DMS153 treated with DMSO at 0.1 percent for 48 hours (cell line): ENCODE results near the gene ASB18.

Experiments
- DNase-seq: peaks from one replicate; lab custom pipeline; 2025; ENCODE audit not compliant: unreplicated experiment; lab: John Stamatoyannopoulos, UW

Gene ASB18

DNA sequence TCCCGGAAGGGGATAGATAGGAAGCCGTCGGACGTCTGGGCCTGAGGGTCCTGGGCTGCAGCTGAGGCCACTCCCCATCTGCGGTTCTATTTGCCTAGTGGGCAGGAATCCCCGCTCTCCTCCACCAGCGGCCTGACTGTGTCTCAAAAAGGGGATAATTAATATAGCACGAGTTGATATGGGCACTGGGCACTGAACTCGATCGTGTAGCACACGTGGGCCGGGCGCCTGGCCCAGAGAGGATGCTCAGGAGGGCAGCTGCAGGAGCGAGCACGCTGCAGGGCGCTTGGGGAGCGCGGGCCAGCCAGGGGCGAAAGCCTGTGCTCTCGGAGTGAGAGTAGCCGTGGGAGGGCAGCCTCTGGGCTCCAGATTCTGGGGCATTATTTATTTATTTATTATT, 87.3 kb downstream of the ASB18 start:
- no peak for DNase-seq

DNA sequence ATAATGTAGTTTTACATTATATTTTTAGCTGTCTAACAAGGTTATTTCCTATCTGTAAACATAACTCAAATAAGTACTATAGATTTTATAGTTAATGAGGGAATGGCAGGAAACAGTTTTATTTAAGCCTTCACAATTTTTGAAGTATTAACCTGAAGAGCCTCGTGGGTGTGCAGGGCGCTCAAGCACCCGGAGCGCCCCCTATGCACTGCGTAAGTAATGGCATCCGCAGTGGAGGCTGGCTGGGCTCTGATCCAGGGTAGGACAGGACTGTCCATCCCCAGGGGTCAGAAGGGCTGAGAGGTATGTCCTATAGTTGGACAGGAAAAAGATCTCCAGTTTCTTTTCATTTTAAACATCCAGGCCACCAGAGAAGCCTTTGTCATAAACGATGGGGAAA, 87.8 kb downstream of the ASB18 start:
- no peak for DNase-seq

DNA sequence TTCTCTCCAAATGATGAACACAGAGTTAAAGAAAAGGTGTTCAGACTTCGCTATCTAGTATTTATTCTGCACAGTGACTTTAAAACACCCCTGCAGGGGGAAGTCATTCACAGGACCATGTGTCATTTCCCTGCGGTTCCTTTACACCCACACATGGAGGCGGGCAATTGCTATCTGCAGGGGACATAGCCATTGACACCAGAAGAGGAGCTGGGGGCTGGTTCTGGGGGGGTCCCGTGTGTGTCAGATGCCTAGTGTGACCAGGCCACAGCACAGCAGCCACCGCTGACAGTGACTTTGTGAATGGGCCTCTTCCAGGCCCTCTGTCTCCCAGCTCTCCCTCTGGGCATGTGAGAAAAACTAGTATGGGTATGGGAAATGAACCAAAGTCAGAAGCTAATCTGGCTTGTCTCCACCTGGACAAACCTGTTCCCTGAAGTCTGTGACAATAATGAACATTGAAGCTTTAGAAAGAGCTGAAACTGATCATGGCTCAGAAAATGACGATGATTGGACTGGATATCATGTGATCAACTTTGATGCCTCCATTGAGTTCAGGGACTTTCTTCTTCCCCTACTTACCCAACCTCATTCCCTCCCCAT, 88.6 kb downstream of the ASB18 start:
- DNase-seq, result no peak

DNA sequence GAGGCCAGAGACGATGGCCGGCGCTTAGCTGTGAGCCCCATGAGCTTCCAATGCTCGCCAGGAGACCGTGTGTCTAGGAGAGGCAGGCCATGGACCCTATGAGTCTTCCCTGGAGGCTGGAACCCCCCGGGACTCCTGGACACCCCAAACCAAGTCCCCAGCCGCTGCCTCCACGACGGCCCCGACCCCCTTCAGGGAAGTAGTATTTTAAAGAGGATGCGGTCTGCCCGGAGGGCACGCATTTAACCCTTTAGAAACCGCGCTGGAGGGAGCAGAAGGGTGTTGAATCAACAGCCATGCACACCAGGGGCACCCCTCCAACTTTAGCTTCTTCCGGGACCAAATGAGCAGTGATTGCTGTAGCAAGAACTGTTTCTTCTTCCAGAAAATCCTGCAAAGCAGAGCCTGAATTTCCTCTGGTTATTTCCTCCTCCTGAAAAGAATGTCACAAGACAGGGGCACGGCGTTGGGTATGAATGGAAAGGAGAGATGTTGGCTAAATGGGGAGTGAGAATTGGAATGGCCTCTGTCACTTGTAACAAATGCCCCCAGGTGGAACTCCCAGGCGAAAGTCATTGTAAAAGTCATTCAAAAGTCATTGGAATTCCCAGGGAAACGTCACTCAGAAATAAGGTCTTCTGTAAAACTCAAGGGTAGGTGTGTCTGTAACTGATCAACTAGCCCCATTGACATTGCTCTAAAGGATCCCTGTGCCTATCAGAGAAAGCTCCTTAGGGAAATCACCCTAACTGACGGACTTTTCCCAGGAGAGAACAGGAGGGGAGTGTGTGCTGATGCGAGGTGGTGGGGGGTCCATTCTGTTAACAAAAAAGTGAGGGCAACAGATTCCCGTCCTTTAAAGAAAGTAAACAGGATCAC, 90.2 kb downstream of the ASB18 start:
- no peak for DNase-seq

DNA sequence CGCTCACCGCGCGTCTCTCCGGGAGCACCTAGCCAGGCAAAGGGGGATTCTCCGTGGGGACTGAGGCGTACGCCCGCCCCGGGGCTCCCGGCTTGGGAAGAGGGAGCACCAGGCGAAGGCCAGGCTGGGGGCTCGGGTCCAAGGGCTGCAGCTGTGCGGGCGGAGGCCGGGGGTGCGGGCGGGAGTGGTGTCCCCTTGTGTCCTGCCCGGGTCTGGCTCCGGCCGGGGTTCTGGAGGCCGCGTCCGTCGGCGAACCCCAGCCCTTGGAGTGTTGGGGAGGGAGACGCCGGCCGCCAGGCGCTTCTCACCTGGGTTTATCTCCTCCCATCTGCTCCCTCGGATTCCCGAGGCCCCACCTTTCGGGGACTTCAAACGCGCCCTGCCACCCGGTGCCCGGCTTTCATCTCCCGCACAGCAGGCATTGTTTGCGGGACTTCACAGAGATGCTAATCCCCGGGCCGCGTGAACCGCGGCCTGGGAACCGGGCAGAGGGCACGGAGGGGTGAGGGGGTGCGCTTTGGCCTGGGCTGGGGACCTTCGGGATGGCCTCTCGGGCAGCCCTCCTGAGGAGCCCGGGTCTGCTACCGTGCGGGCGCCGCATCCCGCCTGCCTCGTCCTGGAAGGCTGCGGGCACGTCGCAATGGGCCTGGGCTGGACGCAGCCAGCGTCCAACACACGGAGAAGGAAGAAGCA, 91.0 kb downstream of the ASB18 start:
- DNase-seq, result no peak

DNA sequence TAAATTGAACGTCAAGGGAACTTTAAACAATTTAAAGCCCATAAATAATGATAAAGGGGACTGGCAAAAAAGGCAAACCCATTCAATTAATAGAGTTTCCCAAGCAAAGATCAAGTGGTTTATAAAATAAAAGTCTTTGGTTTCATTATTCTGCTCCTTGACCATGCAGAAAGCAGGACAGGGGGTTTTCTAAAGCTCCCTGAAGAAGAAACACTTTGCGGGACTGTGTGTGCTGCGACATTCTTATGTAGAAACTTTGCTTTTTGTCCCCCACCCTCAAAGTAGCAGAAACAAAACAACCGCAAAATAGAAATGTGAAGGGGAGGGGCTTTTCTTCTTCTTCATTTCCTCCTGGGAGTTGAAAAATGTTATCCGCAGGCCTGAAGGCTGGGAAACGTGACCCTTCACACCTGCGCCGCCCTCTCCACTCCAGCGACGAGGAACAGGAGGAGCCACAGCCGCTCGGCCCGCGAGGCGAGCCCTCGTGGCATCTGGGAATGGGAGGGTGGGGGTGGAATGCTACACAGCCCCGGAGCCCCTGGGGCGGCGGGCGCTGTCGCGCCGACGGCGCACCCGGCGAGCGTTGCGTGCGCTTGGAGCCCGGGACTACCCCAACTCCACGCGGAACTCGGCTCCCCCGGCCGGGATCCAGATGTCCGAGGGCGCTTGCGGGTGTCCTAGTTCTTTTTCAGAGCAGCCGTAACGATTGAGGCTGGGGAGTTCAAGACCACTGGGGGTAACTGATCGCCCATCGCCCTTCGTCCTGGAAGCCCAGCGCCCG, 91.8 kb downstream of the ASB18 start:
- DNase-seq, result no peak

DNA sequence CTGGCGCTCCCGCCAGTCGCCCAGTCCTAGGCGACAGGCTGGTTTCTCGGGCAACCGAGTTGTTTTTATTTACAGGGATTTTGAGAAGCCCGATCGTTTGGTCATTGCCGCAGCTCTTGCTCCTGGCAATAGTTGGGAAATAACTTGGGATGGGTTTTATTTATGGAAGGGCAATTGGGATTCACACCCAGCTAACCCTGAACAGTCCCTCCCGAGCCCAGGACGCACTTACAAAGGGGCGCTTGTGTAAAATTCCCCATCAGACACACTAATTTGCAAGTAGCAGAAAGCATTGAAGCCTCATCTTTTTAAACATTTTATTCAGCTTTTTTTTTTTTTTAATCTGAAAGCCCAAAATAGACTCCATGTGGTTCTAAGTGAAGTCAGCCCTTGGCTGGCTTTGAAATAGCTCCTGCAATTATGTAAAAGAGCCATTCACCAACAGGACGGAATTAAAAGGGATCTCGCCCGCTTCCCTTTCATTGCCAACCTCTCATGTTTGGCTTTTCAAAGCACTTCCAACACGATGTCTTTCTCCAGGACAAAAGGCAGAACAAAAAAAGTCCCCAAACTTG, 92.4 kb downstream of the ASB18 start:
- no peak for DNase-seq

DNA sequence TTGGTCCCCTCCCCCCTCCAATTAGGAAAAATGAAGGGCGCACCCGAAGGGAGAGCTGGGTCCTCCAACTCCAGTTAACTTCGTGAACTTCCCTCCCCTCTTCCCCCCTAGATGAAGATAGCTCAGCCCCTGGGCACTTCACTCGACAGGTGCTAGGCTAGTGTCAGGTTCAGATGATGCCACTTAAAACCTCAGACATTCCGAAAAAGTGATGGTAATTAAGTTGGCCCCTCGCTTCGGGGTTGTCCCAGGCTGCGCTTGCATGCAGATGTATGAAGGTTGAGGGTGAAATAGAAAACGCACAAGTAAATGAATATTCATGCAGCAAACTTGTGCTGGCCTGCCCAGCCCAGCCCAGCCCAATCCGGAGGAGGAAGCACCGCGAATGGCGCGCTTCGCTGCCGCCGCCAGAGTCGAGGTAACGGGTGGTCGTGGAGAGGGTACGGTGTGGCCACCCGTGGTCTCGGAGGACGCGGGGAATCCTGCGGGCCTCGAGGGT, 93.0 kb downstream of the ASB18 start:
- no peak for DNase-seq

DNA sequence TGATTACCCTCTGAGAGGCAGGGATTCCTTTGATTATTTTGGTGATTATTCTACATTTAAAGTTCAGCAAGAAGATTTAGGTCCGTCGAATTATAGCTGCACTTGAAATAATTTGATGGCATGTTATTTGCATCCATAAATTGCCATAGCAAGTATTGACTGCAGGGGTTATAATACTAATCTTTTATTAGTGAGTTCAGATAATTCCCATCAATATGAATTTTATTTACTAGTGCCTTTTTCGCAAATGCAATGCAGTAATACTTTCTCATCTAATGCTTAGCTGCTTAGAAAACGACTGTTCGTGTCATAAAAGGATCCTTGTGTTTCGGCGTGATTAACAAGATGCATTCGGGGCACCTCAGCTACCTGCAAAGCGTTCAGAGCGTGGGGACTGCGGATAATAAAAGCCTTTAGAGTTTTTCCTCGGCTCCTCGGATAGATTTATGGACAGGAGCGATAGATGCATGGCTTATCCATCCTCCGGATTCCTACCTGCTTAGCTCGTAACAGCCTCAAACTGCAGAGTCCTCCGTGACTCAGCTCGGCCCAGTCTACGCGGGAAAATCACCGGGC, 93.5 kb downstream of the ASB18 start:
- no peak for DNase-seq

DNA sequence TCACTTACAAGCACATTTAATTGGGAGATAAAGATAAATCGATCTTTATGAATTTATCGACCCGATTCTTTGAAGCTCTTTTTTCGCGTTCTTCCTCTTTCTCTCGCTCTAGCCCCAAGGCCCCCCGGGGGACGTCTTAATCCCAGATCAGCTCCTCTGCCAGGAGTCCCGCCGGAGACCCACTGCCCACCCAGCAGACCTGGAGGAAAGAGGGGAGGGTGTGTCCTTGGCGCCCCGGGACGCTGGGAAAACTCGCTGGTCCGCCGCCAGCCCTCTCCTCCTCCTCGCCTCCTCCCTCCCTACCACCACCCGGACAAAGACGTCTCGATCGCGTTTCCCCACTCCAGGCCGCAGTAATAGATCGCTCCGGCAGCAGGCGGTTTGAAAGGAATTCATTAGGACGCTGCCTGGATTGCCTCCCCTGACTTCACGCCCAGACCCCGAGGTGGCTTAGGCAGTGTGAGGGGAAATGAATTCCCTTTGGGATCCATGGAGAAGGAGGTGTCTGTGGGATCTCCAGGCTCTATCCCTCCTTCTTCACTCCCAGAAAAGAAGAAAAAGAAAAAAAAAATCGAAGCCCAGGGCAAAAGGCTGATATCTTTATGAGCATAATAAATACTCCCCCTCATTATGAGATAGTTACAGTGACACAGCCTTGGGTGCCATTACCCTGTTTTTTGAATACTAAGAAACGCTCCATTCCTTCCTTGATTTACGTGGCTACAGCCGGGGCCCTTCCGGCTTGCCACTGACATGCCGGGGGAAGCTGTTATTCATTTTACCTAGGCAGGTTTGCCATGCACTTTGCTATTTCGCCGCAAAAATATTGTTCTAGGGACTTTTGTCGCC, 94.2 kb downstream of the ASB18 start:
- no peak for DNase-seq

DNA sequence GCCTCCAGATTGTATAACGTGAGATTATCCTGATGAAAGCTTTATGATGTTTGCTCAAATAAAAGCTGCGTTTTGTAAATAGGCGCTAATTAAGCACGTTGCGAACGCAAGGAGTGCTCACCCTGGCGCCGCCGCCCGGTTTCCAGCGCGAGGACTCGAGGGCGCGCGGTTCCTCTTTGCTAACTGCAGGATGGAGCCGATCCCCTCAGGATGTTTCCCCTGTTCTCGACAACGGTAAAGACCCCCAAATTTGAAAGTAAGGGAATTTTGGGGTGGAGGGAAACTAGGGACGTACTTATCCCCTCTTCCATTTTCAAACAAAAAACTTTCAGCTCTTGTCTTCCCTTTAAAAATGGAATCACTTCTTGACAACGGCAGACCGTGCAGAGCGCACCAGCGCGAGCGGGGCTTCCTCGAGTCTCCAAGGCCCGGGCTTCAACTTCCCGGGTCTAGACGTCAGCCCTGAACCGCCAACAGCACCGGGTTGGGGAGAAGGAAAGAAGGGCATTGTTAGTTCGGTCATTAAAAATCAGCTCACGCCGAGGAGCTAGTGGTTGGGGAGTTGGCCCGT, 95.0 kb downstream of the ASB18 start:
- DNase-seq, result no peak

DNA sequence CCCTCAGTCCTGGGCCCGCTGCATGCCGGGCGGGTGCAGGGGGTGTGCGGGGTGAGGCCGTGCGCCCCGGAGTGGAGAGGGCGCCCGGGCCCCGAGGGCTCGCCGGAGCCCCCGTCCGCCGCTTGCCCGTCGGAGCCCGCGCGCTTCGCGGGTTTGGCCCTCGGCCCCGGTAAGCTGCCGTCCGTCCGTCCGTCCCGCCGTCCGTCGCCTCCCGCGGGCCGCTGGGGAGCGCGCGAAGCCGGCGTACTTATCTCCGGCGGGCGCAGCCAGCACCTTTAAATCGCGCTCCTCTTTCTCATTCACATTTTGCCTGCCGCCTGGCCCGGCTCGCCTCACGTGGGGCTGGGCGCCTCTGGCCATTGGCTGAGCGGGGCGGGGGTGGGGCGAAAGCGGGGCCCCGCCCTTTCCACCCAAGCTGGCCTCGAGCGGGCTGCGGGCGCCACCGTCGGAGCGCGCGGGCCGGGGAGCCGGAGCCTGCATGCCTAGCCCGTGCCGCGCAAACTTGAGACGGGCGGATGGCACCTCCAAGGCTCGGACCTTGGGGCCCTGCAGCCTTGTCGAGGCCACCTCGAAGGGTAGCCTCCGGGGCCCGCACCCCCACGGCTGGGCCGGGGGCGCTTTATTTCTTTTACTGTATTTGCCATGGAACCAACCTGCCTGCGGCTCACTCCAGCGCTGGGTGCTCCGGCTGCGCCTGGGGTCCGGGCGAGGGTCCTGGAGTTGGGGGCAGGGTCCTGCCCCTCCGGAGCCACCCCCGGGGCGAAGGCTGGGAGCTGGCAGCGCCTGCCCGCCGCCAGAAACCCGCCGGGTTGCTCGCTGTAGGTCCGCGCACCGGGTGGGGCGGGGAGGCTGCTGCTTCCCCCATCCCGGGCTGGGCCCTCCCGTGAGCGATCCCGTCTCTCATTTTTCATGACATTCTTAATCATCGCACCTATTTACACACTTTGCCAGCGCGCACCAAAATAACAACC, 95.8 kb downstream of the ASB18 start, which contains the start of gene GBX2:
GBX2 (minus strand) TSS at position 277 of the 971 bp plus-strand sequence. CDS start 415 bp downstream, outside the sequence.
- peak; percentile 50 for DNase-seq

DNA sequence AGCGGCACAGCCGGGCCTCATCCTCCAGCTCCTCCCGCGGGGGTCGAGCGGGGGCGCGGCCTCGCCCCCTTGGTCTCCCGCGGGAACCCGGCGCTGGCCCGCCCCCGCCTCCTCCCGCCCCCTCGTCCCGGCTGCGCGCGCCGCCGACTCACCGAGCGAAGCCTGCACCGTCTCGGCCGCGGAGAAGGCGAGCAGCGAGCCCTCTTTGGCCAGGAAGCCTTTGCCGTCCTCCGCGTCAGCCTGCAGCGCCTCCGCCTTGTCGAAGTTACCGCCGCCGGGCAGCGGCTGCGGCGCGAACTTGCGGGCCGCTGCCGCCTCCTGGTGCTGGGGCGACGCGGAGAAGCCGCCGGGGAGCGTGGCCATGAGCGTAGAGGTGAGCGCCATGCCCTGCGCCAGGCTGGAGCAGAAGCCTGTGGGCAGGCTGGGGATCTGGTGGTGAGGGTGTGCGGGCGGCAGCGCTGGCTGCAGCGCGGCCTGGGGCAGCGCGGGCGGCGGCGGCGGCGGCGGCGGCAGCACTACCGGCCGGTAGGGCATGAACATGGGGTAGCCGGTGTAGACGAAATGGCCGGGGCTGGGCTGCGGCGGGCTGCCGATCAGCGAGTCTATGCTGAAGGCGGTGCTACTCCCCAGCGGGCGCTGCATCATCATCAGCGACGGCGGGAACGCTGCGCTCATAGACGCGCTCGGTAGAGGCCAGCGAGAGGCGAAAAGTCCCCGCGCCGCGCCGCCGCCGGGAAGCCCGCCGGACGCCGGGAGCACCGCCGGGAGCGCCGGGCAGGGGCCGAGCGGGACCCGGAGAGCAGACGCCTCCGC, 96.7 kb downstream of the ASB18 start:
- no peak for DNase-seq

DNA sequence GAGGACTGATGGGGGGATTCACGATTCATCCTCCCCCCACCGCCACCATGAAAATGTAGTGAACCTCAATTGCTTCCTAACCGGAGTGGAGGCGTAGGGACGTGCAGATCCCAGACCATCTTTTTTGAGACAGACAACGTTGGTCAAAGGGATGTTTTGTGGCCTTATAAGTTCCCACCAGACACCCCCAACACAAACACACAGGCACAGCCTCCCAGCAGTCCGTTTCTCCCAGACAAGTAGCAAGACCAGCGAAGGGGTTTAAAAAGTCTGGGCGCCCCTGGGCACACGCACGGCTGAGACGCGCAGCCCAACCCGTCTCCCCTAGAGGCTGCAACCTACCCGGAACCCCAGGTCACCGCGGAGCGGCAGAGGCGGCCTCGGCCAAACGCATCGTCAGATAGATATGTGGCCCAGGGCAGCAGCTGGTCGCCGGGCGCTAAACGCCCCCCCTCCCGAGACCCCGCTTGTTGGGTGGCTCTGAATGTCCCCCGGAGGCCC, 97.4 kb downstream of the ASB18 start:
- no peak for DNase-seq

DNA sequence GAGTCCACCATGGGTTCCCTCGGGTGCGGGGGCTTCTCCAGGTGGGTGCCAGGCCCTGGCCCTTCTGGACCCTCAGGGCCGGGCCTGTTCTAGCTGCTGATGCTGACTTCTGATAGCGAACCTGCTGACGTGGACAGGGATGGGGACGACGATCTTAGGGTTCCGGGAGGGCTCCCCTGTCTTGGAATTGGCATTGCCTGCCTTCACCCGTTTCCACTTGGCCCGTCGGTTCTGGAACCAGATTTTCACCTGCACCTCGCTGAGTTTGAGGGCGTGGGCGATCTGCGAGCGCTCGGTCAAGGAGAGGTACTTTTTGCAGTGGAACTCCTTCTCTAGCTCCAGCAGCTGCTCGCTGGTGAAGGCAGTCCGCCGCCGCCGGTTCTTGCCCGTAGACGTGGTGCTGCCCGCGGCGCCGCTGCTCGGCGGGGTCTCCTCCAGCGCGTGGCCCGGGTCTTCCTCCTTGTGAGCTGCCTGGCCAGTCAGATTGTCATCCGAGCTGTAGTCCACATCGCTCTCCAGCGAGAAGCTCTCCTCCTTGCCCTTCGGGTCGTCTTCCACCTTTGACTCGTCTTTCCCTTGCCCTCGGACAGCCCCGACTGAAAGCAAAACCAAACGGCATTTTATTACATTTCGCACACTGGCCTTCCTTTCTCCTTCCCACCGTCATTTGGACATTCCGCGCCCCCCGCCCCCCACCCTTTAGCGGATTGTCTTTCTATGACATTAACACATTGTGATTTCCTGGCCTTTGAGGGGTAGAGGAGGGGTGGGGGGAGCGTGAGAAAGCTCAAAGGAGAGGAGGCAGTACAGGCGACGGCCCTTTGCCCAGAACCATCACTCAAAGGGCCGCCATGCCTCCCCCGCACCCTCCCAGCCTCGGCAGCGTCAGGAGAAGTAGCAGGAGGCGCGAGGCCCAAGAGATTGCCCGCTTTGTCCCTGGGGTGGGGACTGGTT, 98.1 kb downstream of the ASB18 start:
- no peak for DNase-seq
